ENCODE data around the gene ABLIM3. TPM values are rescaled to one million over a fixed set of nuclear protein-coding genes. Genes with fewer than 3 reads are reported as not detected.

Gene ABLIM3
- total RNA-seq, 1 experiment from 2014 or later, result not detected

- no peaks in the 10 kb centered on the region for H3K9me3 Mint-ChIP-seq (ENCODE audit: unreplicated experiment)
- CTCF ChIA-PET, result no interaction called here
Measured at GRCh38 chr5:149261246-149261645, 120.0 kb downstream of the ABLIM3 start.

GRCh38 chr5:149262315-149262714 lies 121.0 kb downstream of the ABLIM3 start:
- H3K4me3 ChIP-seq (ENCODE audit: low read depth, low read length), result no peak overlapping the region
- H3K27ac Mint-ChIP-seq (ENCODE audit: unreplicated experiment), result no peak overlapping the region
- H3K9me3 ChIP-seq, result no peaks in the 10 kb centered on the region
- H3K4me3 Mint-ChIP-seq (ENCODE audit: unreplicated experiment), result no peak overlapping the region
- intact Hi-C loops (cut with micrococcal nuclease; ENCODE audit: unreplicated experiment), result no loop called here
- no peaks in the 10 kb centered on the region for H3K4me1 Mint-ChIP-seq (ENCODE audit: low read depth, unreplicated experiment)
- H3K27me3 ChIP-seq (replicated peaks; ENCODE audit: control insufficient read depth, insufficient read depth, low read length), result peaks cover 2% of the 10 kb centered on the region; the same call in 1 of the 2 replicates
- TF ChIP-seq CTCF (IDR thresholded peaks at IDR 0.05; ENCODE audit: insufficient read depth in 1 of 2, low read depth in 1 of 2, low read length in 1 of 2, severe bottlenecking in 1 of 2, unreplicated experiment in 1 of 2), result no peak
- DNase-seq, result no peak
- ChIA-PET POLR2A (no interaction called here), CTCF (interaction anchor here (1.5 kb wide), 1 partner anchor 137 kb away, joined by 3 read pairs; no protein-coding TSS in a partner anchor)
- H3K9me3 Mint-ChIP-seq (ENCODE audit: unreplicated experiment), result no peaks in the 10 kb centered on the region
- H3K36me3 ChIP-seq (ENCODE audit: control insufficient read depth, insufficient read depth, low read length), result no peaks in the 10 kb centered on the region
- H3K27me3 Mint-ChIP-seq (ENCODE audit: insufficient read depth, unreplicated experiment), result peaks cover 22% of the 10 kb centered on the region
- no peaks in the 10 kb centered on the region for H3K36me3 Mint-ChIP-seq (ENCODE audit: insufficient read depth, unreplicated experiment)
- no peaks in the 10 kb centered on the region for H3K4me1 ChIP-seq
- BruUV-seq (replicated peaks), result no TSS peak

More at GRCh38 chr5:149261246-149261645, 120.0 kb downstream of the ABLIM3 start:
- Mint-ChIP-seq H3K36me3 (ENCODE audit: insufficient read depth, unreplicated experiment) (no peaks in the 10 kb centered on the region), H3K27ac (ENCODE audit: unreplicated experiment) (no peak overlapping the region), H3K4me3 (ENCODE audit: unreplicated experiment) (no peak overlapping the region), H3K4me1 (ENCODE audit: low read depth, unreplicated experiment) (no peaks in the 10 kb centered on the region), H3K27me3 (ENCODE audit: insufficient read depth, unreplicated experiment) (peaks cover 22% of the 10 kb centered on the region)
- no peak for TF ChIP-seq CTCF (IDR thresholded peaks at IDR 0.05; ENCODE audit: insufficient read depth in 1 of 2, low read depth in 1 of 2, low read length in 1 of 2, severe bottlenecking in 1 of 2, unreplicated experiment in 1 of 2)
- no peaks in the 10 kb centered on the region for H3K9me3 ChIP-seq
- no TSS peak for BruUV-seq (replicated peaks)
- no peaks in the 10 kb centered on the region for H3K4me1 ChIP-seq
- no peak overlapping the region for H3K4me3 ChIP-seq (ENCODE audit: low read depth, low read length)
- POLR2A ChIA-PET, result no interaction called here
- intact Hi-C loops (cut with micrococcal nuclease; ENCODE audit: unreplicated experiment), result no loop called here
- peaks cover 2% of the 10 kb centered on the region; the same call in 1 of the 2 replicates for H3K27me3 ChIP-seq (replicated peaks; ENCODE audit: control insufficient read depth, insufficient read depth, low read length)
- DNase-seq, result no peak
- no peaks in the 10 kb centered on the region for H3K36me3 ChIP-seq (ENCODE audit: control insufficient read depth, insufficient read depth, low read length)

- Mint-ChIP-seq H3K27ac (ENCODE audit: unreplicated experiment) (no peak overlapping the region), H3K36me3 (ENCODE audit: insufficient read depth, unreplicated experiment) (no peaks in the 10 kb centered on the region), H3K4me1 (ENCODE audit: low read depth, unreplicated experiment) (no peaks in the 10 kb centered on the region), H3K9me3 (ENCODE audit: unreplicated experiment) (no peaks in the 10 kb centered on the region), H3K4me3 (ENCODE audit: unreplicated experiment) (no peak overlapping the region), H3K27me3 (ENCODE audit: insufficient read depth, unreplicated experiment) (peaks cover 14% of the 10 kb centered on the region)
- intact Hi-C loops (cut with micrococcal nuclease; ENCODE audit: unreplicated experiment), result loop anchor here (1.0 kb wide), 1 partner anchor 123 kb away; the partner anchor contains the start of gene ABLIM3
- no TSS peak for BruUV-seq (replicated peaks)
- ChIA-PET POLR2A (no interaction called here), CTCF (interaction anchor here (0.6 to 1.5 kb wide), 8 partner anchors 72 to 1478 kb away, joined by 3 to 8 read pairs (median 3); partner anchors contain the start of gene ABLIM3)
- Histone ChIP-seq H3K9me3 (peaks cover 8% of the 10 kb centered on the region), H3K36me3 (ENCODE audit: control insufficient read depth, insufficient read depth, low read length) (no peaks in the 10 kb centered on the region), H3K4me3 (ENCODE audit: low read depth, low read length) (no peak overlapping the region), H3K4me1 (no peaks in the 10 kb centered on the region), H3K27me3 (replicated peaks; ENCODE audit: control insufficient read depth, insufficient read depth, low read length) (peaks cover 2% of the 10 kb centered on the region; the same call in 1 of the 2 replicates)
- TF ChIP-seq CTCF (IDR thresholded peaks at IDR 0.05; ENCODE audit: insufficient read depth in 1 of 2, low read depth in 1 of 2, low read length in 1 of 2, severe bottlenecking in 1 of 2, unreplicated experiment in 1 of 2), result peak; percentile 65 to 89
- DNase-seq, result peak; percentile 71 to 74
Measured at GRCh38 chr5:149264439-149265067, 123.3 kb downstream of the ABLIM3 start.

Measured in Caco-2 (cell line).